Activated CD8-positive, alpha-beta memory T cell treated with anti-CD3 and anti-CD28 coated beads for 24 hours (primary cell): Measurements from ENCODE around the gene ROBO4.

Experiments
- DNase-seq: peaks from one replicate; pipeline ENCODE4 v3.0.0-alpha.2; 2020

Gene ROBO4

GRCh38 chr11:124839972-124840621, 57.6 kb downstream of the ROBO4 start:
- no peak for DNase-seq

GRCh38 chr11:124839128-124839971, 58.3 kb downstream of the ROBO4 start:
- DNase-seq: no peak

GRCh38 chr11:124838805-124839127, 58.9 kb downstream of the ROBO4 start:
- DNase-seq: no peak

- no peak for DNase-seq
Measured at GRCh38 chr11:124837491-124837856, 60.2 kb downstream of the ROBO4 start.

- no peak for DNase-seq
Measured at GRCh38 chr11:124835918-124836317, 61.7 kb downstream of the ROBO4 start.

GRCh38 chr11:124834526-124835180, 63.0 kb downstream of the ROBO4 start:
- no peak for DNase-seq
